OCI-LY7 (cell line): ENCODE measurements around the gene ZMPSTE24.

Experiments used
- EZH2phosphoT487 ChIP-seq: fragments of 200-600 bp; sonication (generic); IDR thresholded peaks from 2 replicates; pipeline ENCODE4 v1.6.1; 2018; ENCODE audit warnings: low read depth, borderline replicate concordance, mild to moderate bottlenecking, mixed run types, antibody characterized with exemption, low read length, moderate library complexity, mixed read lengths
- TF ChIP-seq, protein P1 (sequence below): fragments of 200-600 bp; sonication (generic); conservative IDR thresholded peaks from 2 replicates; pipeline ENCODE4 v1.5.1; 2014; ENCODE audit warnings: mild to moderate bottlenecking, antibody characterized with exemption, low read length, moderate library complexity, mixed read lengths

- TF ChIP-seq, protein P1, sequence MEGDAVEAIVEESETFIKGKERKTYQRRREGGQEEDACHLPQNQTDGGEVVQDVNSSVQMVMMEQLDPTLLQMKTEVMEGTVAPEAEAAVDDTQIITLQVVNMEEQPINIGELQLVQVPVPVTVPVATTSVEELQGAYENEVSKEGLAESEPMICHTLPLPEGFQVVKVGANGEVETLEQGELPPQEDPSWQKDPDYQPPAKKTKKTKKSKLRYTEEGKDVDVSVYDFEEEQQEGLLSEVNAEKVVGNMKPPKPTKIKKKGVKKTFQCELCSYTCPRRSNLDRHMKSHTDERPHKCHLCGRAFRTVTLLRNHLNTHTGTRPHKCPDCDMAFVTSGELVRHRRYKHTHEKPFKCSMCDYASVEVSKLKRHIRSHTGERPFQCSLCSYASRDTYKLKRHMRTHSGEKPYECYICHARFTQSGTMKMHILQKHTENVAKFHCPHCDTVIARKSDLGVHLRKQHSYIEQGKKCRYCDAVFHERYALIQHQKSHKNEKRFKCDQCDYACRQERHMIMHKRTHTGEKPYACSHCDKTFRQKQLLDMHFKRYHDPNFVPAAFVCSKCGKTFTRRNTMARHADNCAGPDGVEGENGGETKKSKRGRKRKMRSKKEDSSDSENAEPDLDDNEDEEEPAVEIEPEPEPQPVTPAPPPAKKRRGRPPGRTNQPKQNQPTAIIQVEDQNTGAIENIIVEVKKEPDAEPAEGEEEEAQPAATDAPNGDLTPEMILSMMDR, result no peak
- TF ChIP-seq EZH2phosphoT487, result no peak
Measured at GRCh38 chr1:40305871-40306270, 47.8 kb downstream of the ZMPSTE24 start.
